A673 (cell line): Measurements from ENCODE around the gene ADAMTS1. TPM values are rescaled to one million over a fixed set of nuclear protein-coding genes. Genes with fewer than 3 reads are reported as not detected.

ENCODE experiments used
- Bru-seq: library from RNA; stranded (reverse); fragments of 400-500 nt; gene quantifications from one replicate; lab custom pipeline; 2021; lab: Mats Ljungman, UMichigan
- BruChase-seq, 2 experiments: library from RNA; stranded (reverse); fragments of 400-500 nt; gene quantifications; one replicate each; lab custom pipeline; 2021; lab: Mats Ljungman, UMichigan
- BruUV-seq: library from RNA; stranded (reverse); fragments of 400-500 nt; replicated peaks from 2 replicates; lab custom pipeline; 2021; lab: Mats Ljungman, UMichigan
- CTCF ChIA-PET: fragments of 300-600 bp; sonication (Branson Sonifier 250); formaldehyde crosslinking; loops from one replicate; lab custom pipeline; 2022; ENCODE audit warnings: antibody characterized with exemption; lab: Charles Lee
- POLR2A ChIA-PET: fragments of 300-600 bp; sonication (Branson Sonifier 250); formaldehyde crosslinking; loops from one replicate; lab custom pipeline; 2022; ENCODE audit warnings: antibody characterized with exemption; ENCODE audit not compliant: low non-redundant PET; lab: Charles Lee
- DNase-seq: peaks from one replicate; pipeline ENCODE4 v3.0.0-alpha.2; 2015; ENCODE audit warnings: low spot score
- H3K27ac ChIP-seq: fragments of 200-600 bp; sonication (generic); 2 replicates; pipeline ENCODE4 v1.5.1; 2016; ENCODE audit warnings: mixed run types, low read depth, mild to moderate bottlenecking, mixed read lengths, antibody characterized with exemption, low read length; ENCODE audit not compliant: poor library complexity, severe bottlenecking
- H3K27me3 ChIP-seq: fragments of 200-600 bp; sonication (generic); replicated peaks from 2 replicates; pipeline ENCODE4 v1.6.1; 2017; ENCODE audit warnings: mixed run types, low read depth, mild to moderate bottlenecking, mixed read lengths, antibody characterized with exemption, low read length; ENCODE audit not compliant: insufficient read depth, poor library complexity
- H3K36me3 ChIP-seq: fragments of 200-600 bp; sonication (generic); 2 replicates; pipeline ENCODE4 v1.6.1; 2016; ENCODE audit warnings: mixed run types, mild to moderate bottlenecking, mixed read lengths, antibody characterized with exemption, low read length; ENCODE audit not compliant: insufficient read depth, poor library complexity, severe bottlenecking
- H3K4me1 ChIP-seq: fragments of 200-600 bp; sonication (generic); 2 replicates; pipeline ENCODE4 v1.6.1; 2017; ENCODE audit warnings: mixed run types, mild to moderate bottlenecking, mixed read lengths, antibody characterized with exemption, low read length; ENCODE audit not compliant: insufficient read depth, poor library complexity, severe bottlenecking
- H3K4me3 ChIP-seq: fragments of 200-600 bp; sonication (generic); 2 replicates; pipeline ENCODE4 v1.5.1; 2016; ENCODE audit warnings: low read depth, mixed run types, mild to moderate bottlenecking, mixed read lengths, low read length; ENCODE audit not compliant: poor library complexity, severe bottlenecking
- H3K9me3 ChIP-seq: fragments of 200-600 bp; sonication (generic); 2 replicates; pipeline ENCODE4 v1.6.1; 2016; ENCODE audit warnings: mixed run types, low read depth, mild to moderate bottlenecking, mixed read lengths, antibody characterized with exemption, low read length; ENCODE audit not compliant: poor library complexity, severe bottlenecking
- EZH2 ChIP-seq: fragments of 200-600 bp; sonication (generic); IDR thresholded peaks from 2 replicates; pipeline ENCODE4 v1.6.1; 2017; ENCODE audit warnings: borderline replicate concordance, low read depth, mild to moderate bottlenecking, mixed read lengths, antibody characterized with exemption, low read length; ENCODE audit not compliant: poor library complexity, severe bottlenecking
- intact Hi-C: fragments of 100-400 bp; cut with micrococcal nuclease; formaldehyde crosslinking; loops from one replicate; pipeline ENCODE4 v1.10.0; 2022; ENCODE audit not compliant: unreplicated experiment
- long read RNA-seq: library from polyadenylated mRNA; stranded (forward); transcript quantifications from one replicate; pipeline ENCODE4 v2.0.0, GENCODE V29; 2022
- total RNA-seq: library from RNA; stranded (reverse); gene quantifications from 2 replicates; pipeline ENCODE4 v1.2.3, GENCODE V29; 2021
- TF ChIP-seq, protein P1 (sequence below): fragments of 300-800, 200-600 bp; sonication (generic); conservative IDR thresholded peaks from 2 replicates; pipeline ENCODE4 v1.5.1; 2017; ENCODE audit warnings: low read depth, mild to moderate bottlenecking, antibody characterized with exemption, low read length, moderate library complexity, mixed read lengths

ADAMTS1 gene
- total RNA-seq (14.0 and 17.9 TPM in 2 replicates), Bru-seq, nascent RNA (percentile 88 among the genes with signal in this experiment), BruChase-seq, experiment 1, labeled RNA remaining after a 2-hour chase (percentile 84 among the genes with signal in this experiment), BruChase-seq, experiment 2, labeled RNA remaining after a 6-hour chase (percentile 64 among the genes with signal in this experiment)
- long read RNA-seq, full-length matches to known transcripts, result 19 of 25 reads
- long read RNA-seq, partial matches to known transcripts, result 2 of 25 reads
- long read RNA-seq, other reads (novel, unspliced or antisense), result 4 of 25 reads

DNA sequence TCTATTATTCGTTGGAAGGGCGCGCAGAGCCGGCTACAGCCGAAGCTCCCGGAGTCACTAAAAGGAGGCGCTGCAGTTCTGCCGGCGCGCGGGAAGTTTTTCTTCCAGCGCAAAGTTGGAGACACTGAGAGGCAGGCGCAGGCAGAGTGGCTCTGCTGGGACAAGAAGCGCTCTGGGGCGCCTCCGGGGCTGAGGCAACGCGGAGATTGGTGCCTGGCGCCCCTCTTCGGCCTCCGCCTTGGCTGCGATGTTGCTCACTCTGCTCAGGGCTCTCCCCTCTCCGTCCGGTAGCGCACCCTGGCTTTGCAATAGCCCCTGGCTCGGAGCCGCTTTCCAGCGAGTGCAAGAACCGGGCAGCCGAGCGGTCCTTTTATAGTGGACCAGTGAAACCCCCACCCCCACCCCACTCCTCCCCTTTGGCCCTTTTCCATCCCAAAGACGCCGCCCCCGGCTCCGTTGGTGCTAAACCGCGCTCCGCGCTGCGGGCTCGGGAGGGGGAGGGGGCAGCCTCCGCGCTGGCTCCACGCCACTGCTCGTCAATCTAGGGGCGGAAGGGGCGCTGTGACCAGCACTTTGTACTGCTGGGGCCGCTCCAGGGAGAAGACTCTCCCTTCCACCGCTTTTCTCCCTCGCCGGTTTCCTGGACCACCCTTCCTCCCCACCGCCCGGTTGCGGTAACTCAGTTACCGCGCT, at the start of gene ADAMTS1:
ADAMTS1 (minus strand) TSS at position 344 of the 693 bp plus-strand sequence. CDS start 455 bp downstream, outside the sequence.
- ChIA-PET POLR2A (interaction anchor here (0.5 to 0.7 kb wide), 2 partner anchors 122 to 1126 kb away, joined by 6 to 9 read pairs; partner anchors contain the start of gene ADAMTS5), CTCF (interaction anchor here (1.0 kb wide), 1 partner anchor 29 kb away, joined by 3 read pairs; no protein-coding TSS in a partner anchor)
- TF ChIP-seq, protein P1, sequence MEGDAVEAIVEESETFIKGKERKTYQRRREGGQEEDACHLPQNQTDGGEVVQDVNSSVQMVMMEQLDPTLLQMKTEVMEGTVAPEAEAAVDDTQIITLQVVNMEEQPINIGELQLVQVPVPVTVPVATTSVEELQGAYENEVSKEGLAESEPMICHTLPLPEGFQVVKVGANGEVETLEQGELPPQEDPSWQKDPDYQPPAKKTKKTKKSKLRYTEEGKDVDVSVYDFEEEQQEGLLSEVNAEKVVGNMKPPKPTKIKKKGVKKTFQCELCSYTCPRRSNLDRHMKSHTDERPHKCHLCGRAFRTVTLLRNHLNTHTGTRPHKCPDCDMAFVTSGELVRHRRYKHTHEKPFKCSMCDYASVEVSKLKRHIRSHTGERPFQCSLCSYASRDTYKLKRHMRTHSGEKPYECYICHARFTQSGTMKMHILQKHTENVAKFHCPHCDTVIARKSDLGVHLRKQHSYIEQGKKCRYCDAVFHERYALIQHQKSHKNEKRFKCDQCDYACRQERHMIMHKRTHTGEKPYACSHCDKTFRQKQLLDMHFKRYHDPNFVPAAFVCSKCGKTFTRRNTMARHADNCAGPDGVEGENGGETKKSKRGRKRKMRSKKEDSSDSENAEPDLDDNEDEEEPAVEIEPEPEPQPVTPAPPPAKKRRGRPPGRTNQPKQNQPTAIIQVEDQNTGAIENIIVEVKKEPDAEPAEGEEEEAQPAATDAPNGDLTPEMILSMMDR, result no peak; the same call in 1 of the 2 replicates
- TF ChIP-seq EZH2, result no peak
- Histone ChIP-seq H3K27ac (peak within 1 kb of the TSS; percentile 90), H3K4me1 (peaks cover 23% of the 10 kb centered on the region), H3K4me3 (peak within 1 kb of the TSS; percentile 69), H3K9me3 (no peaks in the 10 kb centered on the region), H3K36me3 (peaks cover 19% of the 10 kb centered on the region), H3K27me3 (no peaks in the 10 kb centered on the region)
- intact Hi-C loops, result loop anchor here (2.0 to 10.0 kb wide), 2 partner anchors 76 to 1240 kb away; partner anchors contain the start of gene MRPL39
- BruUV-seq, result no TSS peak
- peak; percentile 80 for DNase-seq

DNA sequence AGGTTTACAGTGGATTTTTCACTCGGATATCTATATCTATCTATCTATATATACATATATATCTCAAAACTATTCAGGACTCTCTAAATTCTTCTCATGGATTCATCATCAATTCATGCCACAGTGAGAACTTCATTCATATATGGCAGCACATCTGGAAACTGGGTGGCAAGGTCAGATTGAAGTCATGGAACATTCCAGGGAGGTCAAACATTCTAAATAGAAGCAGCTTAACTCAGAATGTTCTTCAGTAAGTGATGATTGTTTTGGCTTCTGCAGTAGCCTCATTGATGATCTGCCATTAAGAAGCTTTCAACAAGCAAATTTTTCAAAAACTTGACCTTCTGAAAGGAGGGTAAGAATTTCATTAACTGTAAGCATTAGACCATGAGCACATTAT, 46.9 kb upstream of the ADAMTS1 start:
- TF ChIP-seq, protein P1, result no peak
- no peak for TF ChIP-seq EZH2
- H3K4me3 ChIP-seq, result no peak overlapping the region
- ChIA-PET POLR2A (no interaction called here), CTCF (no interaction called here)
- H3K9me3 ChIP-seq, result no peaks in the 10 kb centered on the region
- intact Hi-C loops, result no loop called here
- peaks cover 22% of the 10 kb centered on the region for H3K27me3 ChIP-seq
- H3K27ac ChIP-seq, result no peak overlapping the region
- no TSS peak for BruUV-seq
- no peaks in the 10 kb centered on the region for H3K36me3 ChIP-seq
- no peak for DNase-seq
- H3K4me1 ChIP-seq, result no peaks in the 10 kb centered on the region

DNA sequence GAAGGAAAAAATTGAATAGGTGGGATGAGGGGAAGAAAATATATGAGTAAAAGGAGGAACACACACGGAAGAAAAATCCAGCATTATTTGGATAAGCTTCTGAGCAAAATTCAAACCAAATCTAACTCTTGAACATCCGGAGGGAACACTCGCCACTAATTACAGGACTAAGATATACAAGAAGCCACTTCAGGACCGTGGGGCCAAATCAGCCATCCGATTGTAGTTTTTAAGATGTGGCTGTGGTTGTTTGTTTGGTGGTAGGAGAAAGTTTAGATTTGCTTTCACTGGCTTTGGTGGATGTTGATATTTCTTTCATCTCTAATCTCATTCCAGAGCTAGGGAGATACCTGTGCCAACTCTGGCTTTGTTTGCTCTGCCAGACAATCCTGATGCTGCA, 43.7 kb upstream of the ADAMTS1 start:
- CTCF ChIA-PET, result no interaction called here
- TF ChIP-seq, protein P1, result no peak
- TF ChIP-seq EZH2, result no peak
- no TSS peak for BruUV-seq

More for the DNA sequence above, 43.7 kb upstream of the ADAMTS1 start:
- H3K36me3 ChIP-seq, result no peaks in the 10 kb centered on the region
- H3K27me3 ChIP-seq, result peaks cover 30% of the 10 kb centered on the region
- H3K9me3 ChIP-seq, result no peaks in the 10 kb centered on the region
- H3K27ac ChIP-seq, result no peak overlapping the region
- DNase-seq, result no peak
- intact Hi-C loops, result loop anchor here (10.0 kb wide), 1 partner anchor 676 kb away; no protein-coding TSS in a partner anchor
- no peaks in the 10 kb centered on the region for H3K4me1 ChIP-seq
- POLR2A ChIA-PET, result no interaction called here
- no peak overlapping the region for H3K4me3 ChIP-seq
